HG02759 (cell line): ENCODE data around the gene GRB10.

Experiments used
- ATAC-seq: cut with Tn5 transposase; IDR thresholded peaks from one replicate; pipeline ENCODE4 v1.9.1; 2021; ENCODE audit warnings: mild to moderate bottlenecking, moderate library complexity; ENCODE audit not compliant: unreplicated experiment

Gene GRB10

DNA sequence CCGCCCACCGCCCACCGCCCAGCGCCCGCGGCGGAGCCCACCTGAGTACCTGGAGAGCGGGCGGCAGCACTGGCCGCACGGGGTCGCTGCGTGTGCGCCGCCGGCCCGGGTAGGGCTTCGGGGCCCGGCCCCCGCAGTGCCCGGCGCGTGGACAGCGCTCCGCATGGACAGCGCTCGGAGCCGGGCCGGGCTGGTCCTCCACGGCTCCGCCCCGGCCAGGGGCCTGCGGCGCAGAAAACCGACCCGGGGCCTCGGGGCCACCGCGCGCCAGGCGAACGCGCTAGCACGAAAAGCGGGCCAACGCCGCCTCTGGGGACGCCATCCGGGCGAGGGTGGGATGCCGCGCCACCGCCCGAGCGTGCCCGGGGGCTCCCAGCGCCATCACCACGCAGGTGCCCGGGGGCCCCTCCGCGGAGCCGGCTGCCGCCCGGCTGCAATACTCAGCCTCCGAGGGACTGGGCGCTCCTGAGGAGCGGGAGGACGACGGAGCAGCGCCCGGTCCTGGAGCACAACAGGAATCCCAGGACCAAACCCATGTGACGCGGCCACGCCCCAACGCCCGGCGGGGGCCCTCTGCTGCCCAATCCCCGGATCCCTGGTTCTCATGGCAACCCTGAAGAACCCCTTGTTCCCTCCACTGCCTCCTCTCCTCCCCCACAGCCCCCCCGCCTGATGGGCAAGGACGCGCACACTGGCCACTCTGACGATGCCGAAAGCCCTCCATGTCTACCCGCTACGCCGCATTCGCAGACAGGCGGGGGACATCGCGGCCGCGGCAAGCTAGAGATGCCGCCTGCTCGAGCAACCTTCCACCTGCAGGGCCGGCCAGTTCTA is at the start of gene GRB10:
Gene GRB10, minus strand, starts transcription at position 522 of the 834 bp plus-strand sequence. CDS start 50,574 bp downstream, outside the sequence.
- ATAC-seq = no peak

GRCh38 chr7:50828801-50829200 is 46.1 kb upstream of the GRB10 start:
- no peak for ATAC-seq

DNA sequence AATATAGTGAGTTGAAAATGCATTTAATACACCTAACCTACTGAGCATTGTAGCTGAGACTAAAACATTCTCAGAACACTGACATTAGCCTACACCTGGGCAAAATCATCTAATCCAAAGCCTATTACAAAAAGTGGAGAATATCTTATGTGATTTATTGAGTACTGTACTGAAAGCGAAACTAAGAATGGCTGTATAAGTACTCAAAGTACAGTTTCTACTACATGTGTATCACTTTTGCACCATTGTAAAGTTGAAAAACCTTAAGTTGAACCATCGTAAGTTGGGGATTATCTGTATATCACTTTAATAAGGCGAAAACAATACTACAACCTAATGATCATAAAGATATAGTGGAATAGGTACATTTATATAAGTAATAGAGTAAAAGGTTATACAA is 45.4 kb upstream of the GRB10 start:
- ATAC-seq = no peak

DNA sequence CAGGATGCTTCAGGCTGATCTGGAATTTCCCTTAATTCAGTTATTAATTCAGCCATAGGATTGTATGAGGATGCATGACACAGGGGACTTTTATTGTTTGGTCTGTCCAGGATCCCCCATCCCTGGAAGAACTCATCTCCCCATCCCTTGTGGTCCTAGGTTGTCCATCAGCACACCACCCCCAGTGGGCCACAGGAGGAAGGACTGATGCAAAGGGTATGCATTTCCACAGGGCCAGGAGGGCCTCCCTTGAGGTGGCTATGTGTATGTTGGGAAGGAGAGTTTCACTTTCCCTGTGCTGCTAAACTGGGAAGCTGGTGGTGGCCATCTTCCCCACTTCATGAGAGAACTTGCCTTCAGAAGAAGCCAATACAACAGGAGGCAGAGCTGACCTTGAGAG is 44.6 kb upstream of the GRB10 start:
- no peak for ATAC-seq

- ATAC-seq = no peak
Measured at GRCh38 chr7:50826371-50827172, 43.9 kb upstream of the GRB10 start.

- ATAC-seq = no peak
Measured at GRCh38 chr7:50825465-50825864, 42.8 kb upstream of the GRB10 start.

GRCh38 chr7:50824882-50825281 is 42.2 kb upstream of the GRB10 start:
- ATAC-seq = no peak

GRCh38 chr7:50822706-50823105 is 40.0 kb upstream of the GRB10 start:
- ATAC-seq = no peak

DNA sequence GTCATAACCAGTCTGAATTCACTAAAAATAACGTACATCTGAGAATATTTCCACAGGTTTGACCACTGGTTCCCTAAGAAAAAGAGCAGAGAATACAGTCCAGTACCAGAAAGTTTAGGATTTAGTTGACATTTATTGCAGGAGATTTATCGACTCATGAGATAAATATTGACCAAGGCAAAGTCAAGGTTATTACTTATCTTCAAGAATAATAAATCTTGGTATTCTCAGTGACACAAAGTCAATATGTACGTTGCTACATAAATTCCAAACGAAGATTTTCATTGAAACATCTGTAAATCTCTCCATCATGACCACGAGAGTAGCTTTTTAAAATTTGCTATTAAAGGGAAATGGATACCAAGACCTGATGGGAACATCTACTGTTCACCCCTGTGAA is 39.4 kb upstream of the GRB10 start:
- ATAC-seq = no peak

- ATAC-seq = no peak
Measured at GRCh38 chr7:50821457-50822008, 38.8 kb upstream of the GRB10 start.

DNA sequence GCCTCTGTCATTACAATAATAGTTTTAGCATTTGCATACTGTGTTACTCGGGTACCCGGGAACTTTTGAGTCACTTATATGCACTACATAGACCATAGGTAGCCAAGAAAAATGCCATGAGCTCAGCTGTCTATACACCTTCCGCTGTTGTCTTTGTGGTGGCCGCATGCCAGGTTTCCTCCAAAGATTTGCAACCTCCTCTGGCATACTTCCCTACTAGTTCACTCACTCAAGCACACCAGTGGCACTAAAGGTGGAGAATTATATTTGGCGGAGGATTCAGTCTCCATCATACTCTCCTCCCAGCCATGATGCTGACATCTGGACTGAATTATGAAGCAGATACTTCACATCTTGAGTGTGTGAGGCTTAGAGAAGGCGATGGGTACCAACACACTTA is 35.6 kb upstream of the GRB10 start:
- ATAC-seq = no peak

DNA sequence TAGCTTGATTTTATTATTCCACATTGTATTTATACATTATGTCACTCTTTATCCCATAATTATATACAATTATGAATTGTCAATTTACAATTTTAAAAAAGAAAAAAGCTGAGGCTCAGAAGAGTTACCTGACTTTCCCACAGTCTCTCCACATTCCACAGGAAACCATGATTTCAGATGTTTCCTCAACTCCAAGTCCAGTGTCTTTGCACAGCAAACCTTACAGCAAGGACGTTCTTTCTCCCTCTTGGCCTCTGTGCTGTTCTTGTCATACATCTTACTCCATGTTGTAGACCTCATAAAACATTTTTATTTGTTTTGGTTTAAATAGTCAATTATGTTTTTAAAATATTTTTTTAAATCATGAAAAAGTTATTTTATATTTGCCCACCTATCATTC is 34.9 kb upstream of the GRB10 start:
- ATAC-seq = no peak

- ATAC-seq = no peak
Measured at GRCh38 chr7:50815138-50815537, 32.4 kb upstream of the GRB10 start.

DNA sequence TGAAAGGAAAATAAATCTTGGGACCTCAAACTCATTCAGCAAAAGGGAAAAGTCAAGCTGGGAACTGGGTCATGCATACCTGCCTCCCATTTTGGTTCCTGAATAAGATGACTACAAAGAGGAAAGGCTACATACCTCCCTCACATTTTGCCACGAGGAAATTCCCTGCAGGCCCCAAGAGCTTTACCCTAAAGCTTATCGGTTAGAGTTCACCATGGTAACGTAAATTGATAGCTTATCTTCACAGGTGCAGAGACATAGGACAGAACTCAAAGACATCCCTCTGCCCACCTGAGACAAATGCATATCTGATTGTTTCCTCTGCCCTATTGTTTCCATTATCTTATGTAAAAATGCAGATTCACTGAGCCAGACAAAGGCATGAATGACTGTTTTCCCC is 31.5 kb upstream of the GRB10 start:
- ATAC-seq = no peak

- no peak for ATAC-seq
Measured at GRCh38 chr7:50812841-50813475, 30.3 kb upstream of the GRB10 start.

- ATAC-seq = no peak
Measured at GRCh38 chr7:50812094-50812493, 29.4 kb upstream of the GRB10 start.

- ATAC-seq = no peak
Measured at GRCh38 chr7:50808282-50808888, 25.7 kb upstream of the GRB10 start.

DNA sequence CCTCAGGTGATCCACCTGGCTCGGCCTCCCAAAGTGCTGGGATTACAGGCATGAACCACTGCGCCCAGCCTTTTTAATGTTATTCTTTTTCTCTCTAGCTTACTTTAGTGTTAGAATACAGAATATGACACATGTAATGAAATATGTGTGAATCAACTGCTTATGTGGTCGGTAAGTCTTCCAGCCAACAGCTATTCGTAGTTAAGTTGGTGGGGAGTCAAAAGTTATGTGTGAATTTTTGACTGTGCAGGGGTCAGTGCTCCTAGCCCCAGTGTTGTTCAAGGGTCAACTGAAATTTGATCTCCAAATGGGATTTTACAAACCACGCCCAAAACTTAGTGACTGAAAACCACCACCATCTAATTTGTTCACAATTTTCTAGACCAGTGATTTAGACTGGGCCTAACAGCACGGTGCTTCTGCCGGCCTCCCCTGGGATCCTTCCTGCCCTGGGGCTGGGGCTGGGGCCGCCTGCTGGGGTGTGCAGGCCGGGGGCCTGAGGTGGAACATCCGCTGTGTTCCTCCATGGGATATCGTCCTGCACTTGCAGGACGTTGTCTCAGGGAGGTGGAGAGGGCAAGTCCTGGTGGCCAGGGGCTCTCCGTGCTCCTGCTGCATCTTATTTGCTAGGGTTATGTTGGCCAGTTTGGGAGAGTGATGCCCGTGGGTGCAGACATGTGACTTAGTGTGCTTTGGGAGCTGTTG is 24.5 kb upstream of the GRB10 start:
- ATAC-seq = no peak

DNA sequence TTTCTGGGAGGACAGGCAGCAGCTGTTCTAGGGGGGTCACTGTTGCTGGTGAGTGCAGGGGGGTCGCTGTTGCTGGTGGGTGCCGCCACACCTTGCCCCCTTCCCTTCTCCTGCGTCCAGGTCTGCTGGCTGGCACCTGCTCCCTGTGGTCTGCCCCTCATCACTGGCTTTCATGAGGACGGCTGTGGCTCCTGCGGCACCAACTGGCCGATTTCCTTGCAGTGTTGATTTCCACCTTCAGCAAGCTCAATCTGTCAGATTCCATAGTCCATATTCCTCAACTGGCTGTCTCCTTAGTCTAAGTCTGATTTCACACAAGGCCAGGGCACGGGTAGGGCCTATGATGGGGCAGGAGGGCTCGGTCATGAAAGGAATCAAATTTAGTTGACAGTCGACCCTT is 23.4 kb upstream of the GRB10 start:
- ATAC-seq = no peak

DNA sequence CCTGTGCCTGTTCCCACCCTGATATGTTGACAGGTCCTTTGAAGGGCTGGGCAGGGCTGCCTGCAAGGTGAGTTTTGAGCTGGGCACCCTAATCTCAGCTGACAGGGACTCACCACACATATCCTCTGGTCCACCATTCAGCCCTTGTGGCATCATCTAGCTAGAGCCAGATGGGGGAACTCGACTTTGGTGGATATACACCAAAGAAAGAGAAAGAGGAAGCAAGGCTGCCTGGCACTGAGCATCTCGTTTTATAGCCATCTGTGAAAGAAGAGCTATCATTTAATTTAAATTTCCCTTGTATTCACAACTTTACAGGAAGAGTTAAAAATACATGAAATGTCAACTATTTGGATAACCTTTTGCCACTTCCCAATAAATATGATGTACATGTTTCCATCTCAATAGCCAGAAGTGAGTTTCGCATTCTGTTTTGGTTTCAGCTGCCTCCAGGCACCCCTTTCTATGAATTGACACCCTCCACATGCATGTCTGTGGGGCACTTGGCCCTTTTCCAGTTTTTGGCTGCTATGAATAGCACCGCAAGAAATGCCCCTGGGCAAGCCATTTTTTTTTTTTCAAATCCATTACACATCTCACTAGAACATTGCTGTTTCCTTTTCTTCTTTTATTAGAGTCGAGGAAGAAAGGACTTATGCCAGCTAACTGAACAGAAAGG is 22.9 kb upstream of the GRB10 start:
- ATAC-seq = no peak
